Activated CD8-positive, alpha-beta T cell treated with anti-CD3 and anti-CD28 coated beads, Interleukin-2, amount 10 ng/mL, durations not matched to agents 7 days and 5 days (primary cell): ENCODE measurements around the gene SGMS1. TPM values are rescaled to one million over a fixed set of nuclear protein-coding genes. Genes with fewer than 3 reads are reported as not detected.

ENCODE experiments used
- ATAC-seq: fragments of 150-1000 bp; cut with Tn5 transposase; one replicate; pipeline ENCODE4 v1.10.0; 2021; ENCODE audit warnings: moderate library complexity
- CTCF ChIA-PET: fragments of 350-600 bp; sonication (Branson Sonifier 250); formaldehyde crosslinking; loops from one replicate; lab custom pipeline; 2021; ENCODE audit warnings: antibody characterized with exemption; lab: Charles Lee
- POLR2A ChIA-PET: fragments of 350-600 bp; sonication (Branson Sonifier 250); formaldehyde crosslinking; loops from one replicate; lab custom pipeline; 2021; ENCODE audit warnings: antibody characterized with exemption; lab: Charles Lee
- DNase-seq: peaks from one replicate; pipeline ENCODE4 v3.0.0-alpha.2; 2020
- H3K27ac Mint-ChIP-seq: one replicate; pipeline ENCODE4 v1.8.0; 2021; ENCODE audit warnings: mild to moderate bottlenecking, mixed read lengths
- H3K27me3 Mint-ChIP-seq: one replicate; pipeline ENCODE4 v1.8.0; 2021; ENCODE audit warnings: low read depth, mixed read lengths
- H3K36me3 Mint-ChIP-seq: one replicate; pipeline ENCODE4 v1.8.0; 2021; ENCODE audit warnings: low read depth, mixed read lengths
- H3K4me1 Mint-ChIP-seq: one replicate; pipeline ENCODE4 v1.8.0; 2021; ENCODE audit warnings: low read depth, mixed read lengths
- H3K4me3 Mint-ChIP-seq: one replicate; pipeline ENCODE4 v1.8.0; 2021; ENCODE audit warnings: mild to moderate bottlenecking, mixed read lengths
- H3K9me3 Mint-ChIP-seq: one replicate; pipeline ENCODE4 v1.8.0; 2022; ENCODE audit warnings: mixed read lengths; ENCODE audit not compliant: insufficient read depth
- total RNA-seq, 2 experiments: library from RNA; stranded (reverse); gene quantifications; one replicate each; pipeline ENCODE4 v1.2.3, GENCODE V29; 2021

The SGMS1 gene
- total RNA-seq, 2 experiments from 2014 or later, result 14.2 to 16.4 TPM

DNA sequence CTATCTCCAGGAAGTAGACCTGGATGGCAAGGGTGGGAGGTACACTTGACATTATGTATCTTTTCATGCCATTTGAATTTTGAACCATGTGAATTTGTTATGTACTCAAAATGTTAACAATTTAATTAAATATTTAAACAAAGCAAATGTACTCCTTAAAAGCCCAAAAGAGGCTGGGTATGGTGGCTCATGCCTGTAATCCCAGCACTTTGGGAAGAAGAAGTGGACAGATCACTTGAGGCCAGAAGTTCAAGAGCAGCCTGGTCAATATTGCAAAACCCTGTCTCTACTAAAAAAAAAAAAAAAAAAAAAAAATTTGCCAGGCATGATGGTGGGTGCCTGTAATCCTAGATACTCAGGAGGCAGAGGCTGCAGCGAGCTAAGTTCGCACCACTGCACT lies 235.6 kb downstream of the SGMS1 start:
- H3K9me3 Mint-ChIP-seq, result no peaks in the 10 kb centered on the region
- no peaks in the 10 kb centered on the region for H3K27me3 Mint-ChIP-seq
- H3K4me3 Mint-ChIP-seq, result no peak overlapping the region
- H3K27ac Mint-ChIP-seq, result no peak overlapping the region
- H3K36me3 Mint-ChIP-seq, result peaks cover 6% of the 10 kb centered on the region
- DNase-seq (no peak), ATAC-seq (no peak)
- ChIA-PET POLR2A (no interaction called here), CTCF (interaction anchor here (1.0 to 1.2 kb wide), 2 partner anchors 12 to 20 kb away, joined by 3 to 5 read pairs; no protein-coding TSS in a partner anchor)
- H3K4me1 Mint-ChIP-seq, result peaks cover 8% of the 10 kb centered on the region

DNA sequence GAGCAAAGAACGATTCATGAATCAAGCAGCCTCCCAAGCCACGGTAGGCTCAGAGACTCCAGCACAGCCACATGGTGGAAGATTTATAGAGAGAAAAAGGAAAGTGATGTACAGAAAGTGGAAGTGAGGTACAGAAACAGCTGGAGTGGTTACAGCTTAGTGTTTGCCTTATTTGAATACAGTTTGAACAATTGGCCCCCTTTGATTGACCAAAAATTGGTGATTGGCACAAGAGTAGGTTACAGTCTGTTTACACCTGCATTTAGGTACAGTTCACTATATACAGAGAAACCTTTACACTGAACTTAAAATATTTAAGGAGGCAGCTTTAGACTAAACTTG lies 236.1 kb downstream of the SGMS1 start:
- ChIA-PET POLR2A (no interaction called here), CTCF (interaction anchor here (1.0 to 1.2 kb wide), 2 partner anchors 12 to 20 kb away, joined by 3 to 5 read pairs; no protein-coding TSS in a partner anchor)
- no peak for ATAC-seq
- Mint-ChIP-seq H3K9me3 (no peaks in the 10 kb centered on the region), H3K4me3 (no peak overlapping the region), H3K4me1 (peaks cover 8% of the 10 kb centered on the region), H3K27me3 (no peaks in the 10 kb centered on the region), H3K36me3 (peaks cover 6% of the 10 kb centered on the region), H3K27ac (no peak overlapping the region)
- DNase-seq, result no peak

DNA sequence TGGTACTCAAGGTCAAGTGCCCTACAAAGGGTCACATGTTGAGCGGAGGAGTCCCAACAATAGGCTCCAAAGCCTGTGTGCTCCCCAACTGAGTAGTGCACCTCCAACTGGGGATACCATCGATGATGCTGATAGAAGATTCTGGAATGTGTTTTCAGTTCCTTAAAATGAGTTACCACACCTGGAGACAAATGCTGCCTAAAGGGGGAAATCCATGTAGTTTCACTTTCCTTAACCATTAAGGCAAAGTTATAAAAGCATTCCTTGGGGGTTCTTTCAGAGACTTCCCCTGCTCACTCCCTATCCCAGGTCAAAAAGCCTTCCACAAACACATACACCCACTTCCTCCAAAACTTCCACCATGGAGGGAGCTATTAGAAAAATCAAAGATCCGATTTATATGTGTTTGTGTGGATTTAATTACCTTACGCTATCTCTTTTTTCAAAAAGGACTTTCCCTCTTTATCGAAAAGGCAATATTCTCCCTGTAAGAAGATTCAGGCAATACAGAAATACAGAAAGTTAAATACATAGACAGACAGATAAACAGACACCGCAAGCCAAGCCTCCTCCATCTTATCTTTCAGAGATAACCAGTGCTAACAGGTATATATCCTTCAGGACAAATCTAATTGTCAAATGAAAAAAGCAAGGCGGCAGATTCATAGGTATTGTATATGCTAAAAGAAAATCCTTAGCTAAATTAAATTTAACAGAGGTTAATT lies 236.6 kb downstream of the SGMS1 start:
- Mint-ChIP-seq H3K4me1 (peaks cover 8% of the 10 kb centered on the region), H3K27me3 (no peaks in the 10 kb centered on the region), H3K27ac (no peak overlapping the region), H3K4me3 (no peak overlapping the region), H3K9me3 (no peaks in the 10 kb centered on the region), H3K36me3 (peaks cover 6% of the 10 kb centered on the region)
- ATAC-seq (no peak), DNase-seq (no peak)
- ChIA-PET CTCF (interaction anchor here (1.0 to 1.2 kb wide), 2 partner anchors 13 to 19 kb away, joined by 3 to 5 read pairs; no protein-coding TSS in a partner anchor), POLR2A (no interaction called here)

DNA sequence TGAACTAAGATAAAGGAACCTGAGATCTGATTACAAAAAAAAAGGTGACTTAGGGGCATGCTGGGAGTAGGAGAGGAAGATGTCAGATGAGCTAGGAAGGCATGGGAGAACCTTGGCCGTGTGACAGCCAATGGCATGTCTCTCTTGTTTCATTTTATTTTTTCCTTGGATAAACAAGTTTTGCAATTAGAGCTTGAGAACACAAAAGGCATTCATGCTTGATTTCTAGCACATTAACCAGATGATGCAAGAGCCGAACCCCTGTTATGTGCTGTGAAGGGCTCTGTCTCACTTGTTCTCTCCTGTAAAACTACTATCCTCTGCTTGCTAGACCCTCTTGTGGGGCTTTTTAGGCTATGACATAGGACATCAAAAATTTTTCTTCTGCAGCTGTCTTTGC lies 238.1 kb downstream of the SGMS1 start:
- CTCF ChIA-PET, result interaction anchor here (0.7 to 1.7 kb wide), 4 partner anchors 11 to 382 kb away, joined by 3 to 4 read pairs (median 4); no protein-coding TSS in a partner anchor
- Mint-ChIP-seq H3K4me3 (no peak overlapping the region), H3K27ac (no peak overlapping the region), H3K36me3 (peaks cover 6% of the 10 kb centered on the region), H3K27me3 (no peaks in the 10 kb centered on the region), H3K9me3 (no peaks in the 10 kb centered on the region), H3K4me1 (peaks cover 8% of the 10 kb centered on the region)
- ATAC-seq, result no peak
- POLR2A ChIA-PET, result no interaction called here
- no peak for DNase-seq

DNA sequence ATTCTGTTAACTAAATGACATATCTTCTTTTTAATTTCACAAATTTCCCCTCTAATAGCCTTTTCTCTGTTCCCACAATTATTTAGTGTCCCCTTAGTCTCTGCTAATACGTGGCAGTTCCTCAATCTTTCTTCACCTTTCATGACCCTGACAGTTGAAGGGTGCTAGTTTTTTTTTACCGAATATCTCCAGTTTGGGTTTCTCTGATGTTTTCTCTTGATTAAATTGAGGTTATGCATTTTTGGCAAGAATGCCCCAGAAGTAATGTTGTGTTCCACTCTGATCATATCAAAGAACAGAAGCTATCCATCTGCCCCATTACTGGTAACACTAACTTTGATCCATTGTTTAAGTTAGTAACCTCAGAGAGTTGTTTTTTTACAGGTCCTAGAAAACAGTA lies 238.9 kb downstream of the SGMS1 start:
- ChIA-PET POLR2A (no interaction called here), CTCF (interaction anchor here (0.7 to 1.7 kb wide), 3 partner anchors 12 to 381 kb away, joined by 3 to 4 read pairs (median 3); no protein-coding TSS in a partner anchor)
- H3K4me1 Mint-ChIP-seq, result peaks cover 8% of the 10 kb centered on the region
- ATAC-seq (no peak), DNase-seq (no peak)
- H3K9me3 Mint-ChIP-seq, result no peaks in the 10 kb centered on the region
- peaks cover 6% of the 10 kb centered on the region for H3K36me3 Mint-ChIP-seq
- H3K4me3 Mint-ChIP-seq, result no peak overlapping the region
- no peak overlapping the region for H3K27ac Mint-ChIP-seq
- no peaks in the 10 kb centered on the region for H3K27me3 Mint-ChIP-seq

DNA sequence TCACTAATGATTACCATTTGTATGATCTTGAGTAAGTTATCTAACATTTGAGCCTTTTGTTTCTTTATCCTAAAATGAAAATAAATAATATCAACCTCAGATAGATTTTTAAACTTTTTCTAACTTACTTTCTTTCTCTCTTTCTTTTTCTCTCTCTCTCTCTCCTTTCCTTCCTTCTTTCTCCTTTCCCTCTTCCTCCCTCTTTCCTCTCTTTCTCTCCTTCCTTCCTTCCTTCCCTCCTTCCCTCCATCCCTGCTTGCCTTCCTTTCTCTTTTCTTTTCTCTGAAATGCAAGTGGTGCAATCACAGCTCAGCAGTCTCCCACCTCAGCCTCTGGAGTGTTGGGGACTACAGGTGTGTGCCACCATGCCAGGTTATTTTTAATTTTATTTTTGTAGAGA lies 239.5 kb downstream of the SGMS1 start:
- ChIA-PET CTCF (no interaction called here), POLR2A (no interaction called here)
- no peak overlapping the region for H3K27ac Mint-ChIP-seq
- no peaks in the 10 kb centered on the region for H3K27me3 Mint-ChIP-seq
- peaks cover 6% of the 10 kb centered on the region for H3K36me3 Mint-ChIP-seq
- no peak overlapping the region for H3K4me3 Mint-ChIP-seq
- DNase-seq (no peak), ATAC-seq (no peak)
- peaks cover 11% of the 10 kb centered on the region for H3K4me1 Mint-ChIP-seq
- H3K9me3 Mint-ChIP-seq, result no peaks in the 10 kb centered on the region

DNA sequence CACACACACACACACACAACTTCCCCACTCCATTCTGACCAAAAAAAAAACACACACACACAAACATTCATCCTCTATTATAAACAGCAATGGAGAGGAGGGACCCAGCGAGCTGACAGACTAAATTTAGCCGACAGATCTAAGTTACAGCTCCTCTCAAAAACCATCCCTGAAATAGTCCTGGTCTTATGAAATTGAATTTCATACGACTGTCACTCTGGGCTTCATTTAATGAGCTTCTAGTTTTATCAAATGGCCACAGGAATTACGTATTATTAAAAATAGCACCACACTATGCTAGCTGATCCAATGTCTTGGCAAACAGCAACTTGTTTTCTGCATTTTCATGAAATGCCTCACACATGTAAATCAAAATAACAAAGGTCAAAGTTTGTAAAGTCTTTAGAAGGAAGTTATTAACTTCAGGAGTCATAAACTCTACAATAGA lies 241.2 kb downstream of the SGMS1 start:
- ATAC-seq, result no peak
- ChIA-PET CTCF (interaction anchor here (1.3 kb wide), 1 partner anchor 16 kb away, joined by 5 read pairs; no protein-coding TSS in a partner anchor), POLR2A (no interaction called here)
- Mint-ChIP-seq H3K9me3 (no peaks in the 10 kb centered on the region), H3K27me3 (no peaks in the 10 kb centered on the region), H3K36me3 (peaks cover 6% of the 10 kb centered on the region), H3K4me1 (peaks cover 8% of the 10 kb centered on the region), H3K4me3 (no peak overlapping the region), H3K27ac (no peak overlapping the region)
- DNase-seq, result no peak

DNA sequence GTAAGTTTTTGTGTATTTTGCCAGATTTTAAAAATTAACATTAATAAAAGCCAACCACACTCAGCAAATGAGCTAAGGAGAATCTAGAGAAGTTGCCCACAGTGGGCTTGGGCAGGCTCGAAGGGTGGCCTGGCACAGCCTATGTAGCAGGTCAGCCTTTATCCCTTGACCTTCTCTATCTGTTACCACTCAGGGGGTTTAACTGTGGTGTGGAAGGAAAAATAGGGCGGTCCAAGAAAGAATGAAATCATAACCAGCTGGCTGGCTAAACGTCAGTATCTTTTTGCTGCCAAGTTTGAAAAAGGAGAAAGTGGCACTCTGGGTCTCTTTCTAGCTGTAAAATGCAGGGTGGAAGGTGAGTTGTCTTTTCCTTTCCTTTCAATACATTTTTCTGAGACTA lies 242.1 kb downstream of the SGMS1 start:
- H3K27me3 Mint-ChIP-seq, result no peaks in the 10 kb centered on the region
- no peak overlapping the region for H3K4me3 Mint-ChIP-seq
- peaks cover 3% of the 10 kb centered on the region for H3K4me1 Mint-ChIP-seq
- H3K27ac Mint-ChIP-seq, result no peak overlapping the region
- ChIA-PET POLR2A (no interaction called here), CTCF (interaction anchor here (1.3 kb wide), 1 partner anchor 15 kb away, joined by 5 read pairs; no protein-coding TSS in a partner anchor)
- H3K36me3 Mint-ChIP-seq, result peaks cover 8% of the 10 kb centered on the region
- DNase-seq (no peak), ATAC-seq (no peak)
- H3K9me3 Mint-ChIP-seq, result no peaks in the 10 kb centered on the region

DNA sequence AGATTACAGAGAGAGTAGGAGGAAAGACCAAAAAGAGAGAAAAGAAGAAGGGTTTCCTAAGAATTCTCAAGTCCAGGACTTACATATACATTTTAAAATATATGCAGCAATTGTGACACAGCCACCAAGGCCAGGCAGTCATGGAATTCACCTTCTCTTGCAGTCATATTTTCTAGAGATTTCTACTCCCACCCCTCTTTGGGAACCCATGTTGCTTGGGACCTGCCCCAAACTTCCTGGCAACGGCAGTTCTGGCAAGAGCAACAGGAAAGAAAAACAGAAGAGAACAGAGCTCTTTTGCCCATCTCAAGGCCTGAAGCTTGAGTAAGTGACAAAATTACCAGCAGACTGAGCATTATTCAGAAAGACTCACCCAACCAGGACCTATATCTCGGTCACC lies 244.1 kb downstream of the SGMS1 start:
- CTCF ChIA-PET, result no interaction called here
- POLR2A ChIA-PET, result no interaction called here
- H3K27ac Mint-ChIP-seq, result no peak overlapping the region
- no peak overlapping the region for H3K4me3 Mint-ChIP-seq
- DNase-seq (no peak), ATAC-seq (no peak)
- H3K36me3 Mint-ChIP-seq, result peaks cover 12% of the 10 kb centered on the region
- no peaks in the 10 kb centered on the region for H3K27me3 Mint-ChIP-seq
- H3K9me3 Mint-ChIP-seq, result no peaks in the 10 kb centered on the region
- H3K4me1 Mint-ChIP-seq, result peaks cover 3% of the 10 kb centered on the region

DNA sequence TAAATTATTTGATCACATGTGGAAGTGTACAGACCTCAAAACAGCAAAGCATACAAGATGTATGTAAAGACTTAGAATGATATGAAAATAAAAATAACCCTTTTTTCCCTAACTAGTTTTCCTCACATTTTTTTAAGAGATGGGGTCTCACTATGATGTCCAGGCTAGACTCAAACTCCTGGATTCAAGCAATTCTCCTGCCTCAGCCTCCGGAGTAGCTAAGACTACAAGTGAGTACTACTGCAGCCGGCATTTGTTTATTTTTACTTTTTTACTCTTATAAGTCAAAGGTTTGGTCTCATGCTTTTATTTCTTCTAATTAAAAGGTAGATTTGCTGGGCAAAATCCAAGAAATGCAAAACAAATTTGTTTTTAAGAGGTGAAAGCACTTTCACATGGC lies 248.0 kb downstream of the SGMS1 start:
- ATAC-seq (no peak), DNase-seq (no peak)
- Mint-ChIP-seq H3K36me3 (peaks cover 12% of the 10 kb centered on the region), H3K9me3 (no peaks in the 10 kb centered on the region), H3K4me1 (peaks cover 3% of the 10 kb centered on the region), H3K27ac (no peak overlapping the region), H3K27me3 (no peaks in the 10 kb centered on the region), H3K4me3 (no peak overlapping the region)
- ChIA-PET CTCF (interaction anchor here (1.1 kb wide), 1 partner anchor 16 kb away, joined by 5 read pairs; no protein-coding TSS in a partner anchor), POLR2A (no interaction called here)

DNA sequence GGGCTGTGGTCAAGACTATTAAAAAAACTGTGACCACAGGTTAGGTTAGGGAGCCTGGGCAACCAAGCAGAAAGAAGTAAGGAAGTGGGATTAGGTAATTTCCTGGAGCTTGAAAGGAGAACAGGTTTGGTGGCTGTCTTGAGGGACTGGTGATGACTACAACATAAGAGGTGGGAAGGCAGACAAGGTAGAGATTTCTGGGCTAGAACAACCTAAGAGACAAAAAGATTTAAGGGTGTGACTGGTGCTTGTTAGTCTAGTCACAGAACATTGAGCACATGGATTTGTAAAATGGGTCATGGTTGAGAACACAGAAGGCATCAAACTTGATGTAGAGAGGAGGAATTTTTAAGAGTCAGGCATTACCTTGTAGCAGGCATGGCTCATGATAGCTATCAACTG lies 248.7 kb downstream of the SGMS1 start:
- POLR2A ChIA-PET, result interaction anchor here (0.6 kb wide), 1 partner anchor 918 kb away, joined by 3 read pairs; no protein-coding TSS in a partner anchor
- H3K4me3 Mint-ChIP-seq, result no peak overlapping the region

DNA sequence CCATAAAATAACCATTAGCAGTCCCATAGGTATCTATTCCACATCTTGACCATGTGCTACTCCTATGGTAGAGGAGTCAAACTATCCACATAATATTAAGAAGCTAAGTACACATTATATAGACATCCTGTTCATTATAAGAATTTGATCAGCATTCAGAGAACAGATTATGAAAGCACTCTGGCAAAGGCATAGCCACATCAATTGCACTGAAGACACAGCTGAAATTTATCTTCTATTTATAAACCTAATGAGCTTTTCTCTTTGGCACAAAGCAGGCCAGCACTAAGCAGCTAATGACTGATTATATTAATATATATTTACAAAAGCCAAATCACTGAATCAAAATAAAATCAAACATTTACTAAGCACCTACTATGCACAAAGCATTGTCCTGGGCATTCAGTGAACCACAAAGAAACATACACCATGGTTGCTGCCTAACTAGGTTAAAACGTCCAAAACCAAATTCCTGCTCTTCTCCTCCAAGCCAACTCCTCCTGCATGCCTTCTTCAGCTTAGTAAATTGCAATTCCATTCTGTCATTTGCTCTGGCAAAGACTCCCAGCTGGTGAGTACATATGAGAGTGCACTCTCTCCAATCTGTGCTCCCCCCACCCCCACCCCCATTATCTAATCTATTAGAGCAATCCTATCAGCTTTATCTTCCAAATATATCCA lies 249.8 kb downstream of the SGMS1 start:
- H3K4me1 Mint-ChIP-seq, result no peaks in the 10 kb centered on the region
- no peak overlapping the region for H3K4me3 Mint-ChIP-seq
- no peak overlapping the region for H3K27ac Mint-ChIP-seq
- CTCF ChIA-PET, result interaction anchor here (2.1 kb wide), 1 partner anchor 26 kb away, joined by 4 read pairs; no protein-coding TSS in a partner anchor
- peaks cover 14% of the 10 kb centered on the region for H3K36me3 Mint-ChIP-seq
- no peak for DNase-seq
- ATAC-seq, result no peak
- H3K27me3 Mint-ChIP-seq, result no peaks in the 10 kb centered on the region
- POLR2A ChIA-PET, result no interaction called here
- H3K9me3 Mint-ChIP-seq, result no peaks in the 10 kb centered on the region

More for the DNA sequence above, 248.7 kb downstream of the SGMS1 start:
- Mint-ChIP-seq H3K27ac (no peak overlapping the region), H3K36me3 (peaks cover 12% of the 10 kb centered on the region), H3K27me3 (no peaks in the 10 kb centered on the region), H3K4me1 (peaks cover 3% of the 10 kb centered on the region), H3K9me3 (no peaks in the 10 kb centered on the region)
- no peak for DNase-seq
- ATAC-seq, result peak; percentile 44
- CTCF ChIA-PET, result interaction anchor here (1.1 kb wide), 1 partner anchor 16 kb away, joined by 5 read pairs; no protein-coding TSS in a partner anchor
